Ishikawa (cell line): ENCODE measurements around the gene IFNA16.
"Not testable (repeated sequence)": the region's sequence is repeated elsewhere in the genome, so short reads cannot be mapped to it uniquely, and the experiment has no call there.

Source experiments
- CEBPB ChIP-seq: IDR thresholded peaks from 2 replicates; pipeline ENCODE4 v1.6.1; 2012
- CREB1 ChIP-seq: IDR thresholded peaks from 2 replicates; pipeline ENCODE4 v1.6.1; 2012; ENCODE audit warnings: low read depth
- EGR1 ChIP-seq: IDR thresholded peaks from 2 replicates; pipeline ENCODE4 v1.6.1; 2012
- EP300 ChIP-seq: IDR thresholded peaks from 2 replicates; pipeline ENCODE4 v1.6.1; 2012; ENCODE audit warnings: borderline replicate concordance
- FOXM1 ChIP-seq: IDR thresholded peaks from 2 replicates; pipeline ENCODE4 v1.6.1; 2012; ENCODE audit warnings: low read depth, borderline replicate concordance
- NFIC ChIP-seq: IDR thresholded peaks from 2 replicates; pipeline ENCODE4 v1.6.1; 2012
- RAD21 ChIP-seq: IDR thresholded peaks from 2 replicates; pipeline ENCODE4 v1.6.1; 2012; ENCODE audit warnings: low read depth
- TAF1 ChIP-seq: IDR thresholded peaks from 2 replicates; pipeline ENCODE4 v1.6.1; 2012; ENCODE audit warnings: low read depth, mild to moderate bottlenecking
- TCF12 ChIP-seq: IDR thresholded peaks from 2 replicates; pipeline ENCODE4 v1.6.1; 2012; ENCODE audit warnings: low read depth
- TEAD4 ChIP-seq: IDR thresholded peaks from 2 replicates; pipeline ENCODE4 v1.6.1; 2012
- YY1 ChIP-seq: IDR thresholded peaks from 2 replicates; pipeline ENCODE4 v1.6.1; 2012; ENCODE audit warnings: low read depth
- ZBTB7A ChIP-seq: IDR thresholded peaks from 2 replicates; pipeline ENCODE4 v1.6.1; 2012; ENCODE audit warnings: low read depth
- TF ChIP-seq, protein P1 (sequence below): IDR thresholded peaks from 2 replicates; pipeline ENCODE4 v1.6.1; 2012
- TF ChIP-seq, protein P2 (sequence below): IDR thresholded peaks from 2 replicates; pipeline ENCODE4 v1.6.1; 2012
- TF ChIP-seq, protein P3 (sequence below): IDR thresholded peaks from 2 replicates; pipeline ENCODE4 v1.6.1; 2012; ENCODE audit warnings: low read depth, mild to moderate bottlenecking

Gene IFNA16

DNA sequence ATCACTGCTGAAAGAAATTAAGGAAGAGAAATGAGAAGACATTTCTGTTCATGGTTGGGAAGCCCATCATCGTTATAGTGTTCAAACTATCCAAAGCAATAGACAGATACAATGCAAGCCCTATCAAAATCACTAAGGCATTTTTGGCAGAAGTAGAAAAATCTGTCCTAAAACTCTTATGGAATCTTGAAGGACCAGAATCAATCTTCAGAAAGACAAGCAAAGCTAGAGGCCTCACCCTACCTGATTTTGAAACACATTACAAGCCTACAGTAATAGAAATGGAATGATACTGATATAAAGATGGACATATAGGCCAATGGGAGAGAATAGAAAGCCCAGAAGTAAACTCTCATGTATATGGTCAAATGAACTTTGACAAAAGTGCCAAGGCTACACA, 45.8 kb downstream of the IFNA16 start:
- TF ChIP-seq RAD21 (no peak), TAF1 (no peak), EP300 (no peak), TCF12 (no peak), CREB1 (no peak), YY1 (no peak), TEAD4 (no peak), FOXM1 (no peak), CEBPB (no peak), EGR1 (no peak), ZBTB7A (no peak), NFIC (no peak)
- TF ChIP-seq, protein P1, sequence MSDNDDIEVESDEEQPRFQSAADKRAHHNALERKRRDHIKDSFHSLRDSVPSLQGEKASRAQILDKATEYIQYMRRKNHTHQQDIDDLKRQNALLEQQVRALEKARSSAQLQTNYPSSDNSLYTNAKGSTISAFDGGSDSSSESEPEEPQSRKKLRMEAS = no peak
- TF ChIP-seq, protein P2, sequence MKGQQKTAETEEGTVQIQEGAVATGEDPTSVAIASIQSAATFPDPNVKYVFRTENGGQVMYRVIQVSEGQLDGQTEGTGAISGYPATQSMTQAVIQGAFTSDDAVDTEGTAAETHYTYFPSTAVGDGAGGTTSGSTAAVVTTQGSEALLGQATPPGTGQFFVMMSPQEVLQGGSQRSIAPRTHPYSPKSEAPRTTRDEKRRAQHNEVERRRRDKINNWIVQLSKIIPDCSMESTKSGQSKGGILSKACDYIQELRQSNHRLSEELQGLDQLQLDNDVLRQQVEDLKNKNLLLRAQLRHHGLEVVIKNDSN = no peak
- TF ChIP-seq, protein P3, sequence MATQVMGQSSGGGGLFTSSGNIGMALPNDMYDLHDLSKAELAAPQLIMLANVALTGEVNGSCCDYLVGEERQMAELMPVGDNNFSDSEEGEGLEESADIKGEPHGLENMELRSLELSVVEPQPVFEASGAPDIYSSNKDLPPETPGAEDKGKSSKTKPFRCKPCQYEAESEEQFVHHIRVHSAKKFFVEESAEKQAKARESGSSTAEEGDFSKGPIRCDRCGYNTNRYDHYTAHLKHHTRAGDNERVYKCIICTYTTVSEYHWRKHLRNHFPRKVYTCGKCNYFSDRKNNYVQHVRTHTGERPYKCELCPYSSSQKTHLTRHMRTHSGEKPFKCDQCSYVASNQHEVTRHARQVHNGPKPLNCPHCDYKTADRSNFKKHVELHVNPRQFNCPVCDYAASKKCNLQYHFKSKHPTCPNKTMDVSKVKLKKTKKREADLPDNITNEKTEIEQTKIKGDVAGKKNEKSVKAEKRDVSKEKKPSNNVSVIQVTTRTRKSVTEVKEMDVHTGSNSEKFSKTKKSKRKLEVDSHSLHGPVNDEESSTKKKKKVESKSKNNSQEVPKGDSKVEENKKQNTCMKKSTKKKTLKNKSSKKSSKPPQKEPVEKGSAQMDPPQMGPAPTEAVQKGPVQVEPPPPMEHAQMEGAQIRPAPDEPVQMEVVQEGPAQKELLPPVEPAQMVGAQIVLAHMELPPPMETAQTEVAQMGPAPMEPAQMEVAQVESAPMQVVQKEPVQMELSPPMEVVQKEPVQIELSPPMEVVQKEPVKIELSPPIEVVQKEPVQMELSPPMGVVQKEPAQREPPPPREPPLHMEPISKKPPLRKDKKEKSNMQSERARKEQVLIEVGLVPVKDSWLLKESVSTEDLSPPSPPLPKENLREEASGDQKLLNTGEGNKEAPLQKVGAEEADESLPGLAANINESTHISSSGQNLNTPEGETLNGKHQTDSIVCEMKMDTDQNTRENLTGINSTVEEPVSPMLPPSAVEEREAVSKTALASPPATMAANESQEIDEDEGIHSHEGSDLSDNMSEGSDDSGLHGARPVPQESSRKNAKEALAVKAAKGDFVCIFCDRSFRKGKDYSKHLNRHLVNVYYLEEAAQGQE = no peak

- not testable (repeated sequence) for TF ChIP-seq CREB1, YY1, EP300
Observed at GRCh38 chr9:21166560-21166959, 50.6 kb downstream of the IFNA16 start, which contains the start of gene IFNA21. IFNA21 (minus strand) TSS chr9:21166660; CDS start chr9:21166612, 48 bp downstream.
